Activated gamma-delta T cell (primary cell): Measurements from ENCODE around the gene SPRR2G.
"Not testable (repeated sequence)": the region's sequence is repeated elsewhere in the genome, so short reads cannot be mapped to it uniquely, and the experiment has no call there.

Source experiments
- DNase-seq: peaks from one replicate; lab custom pipeline; 2025; lab: John Stamatoyannopoulos, UW

SPRR2G gene

GRCh38 chr1:153113416-153113815 lies 37.3 kb downstream of the SPRR2G start, which contains the start of gene SPRR2F:
Gene SPRR2F (minus strand): TSS chr1:153113516. CDS start chr1:153112733, 783 bp downstream.
- DNase-seq = no peak

GRCh38 chr1:153112454-153112853 lies 38.2 kb downstream of the SPRR2G start:
- DNase-seq = not testable (repeated sequence)

GRCh38 chr1:153100245-153100644 lies 50.4 kb downstream of the SPRR2G start:
- DNase-seq = no peak
